Endothelial cell of umbilical vein (primary cell): ENCODE measurements around the gene HDAC4. TPM values are rescaled to one million over a fixed set of nuclear protein-coding genes. Genes with fewer than 3 reads are reported as not detected.

Experiments
- BruUV-seq: library from RNA; stranded (reverse); fragments of 400-500 nt; replicated peaks from 2 replicates; lab custom pipeline; 2021; lab: Mats Ljungman, UMichigan
- CTCF ChIA-PET: fragments of 300-600, 350-600 bp; sonication (Branson Sonifier 250); formaldehyde crosslinking; loops from one replicate; lab custom pipeline; 2021; ENCODE audit warnings: antibody characterized with exemption, inconsistent platforms; lab: Charles Lee
- POLR2A ChIA-PET: fragments of 300-600, 350-600 bp; sonication (Branson Sonifier 250); formaldehyde crosslinking; loops from one replicate; lab custom pipeline; 2021; ENCODE audit warnings: antibody characterized with exemption, inconsistent platforms; lab: Charles Lee
- DNase-seq: peaks from one replicate; pipeline ENCODE4 v3.0.0-alpha.2; 2011; ENCODE audit warnings: low read depth, low spot score
- FAIRE-seq: peaks from 2 replicates; lab custom pipeline; 2011; peaks lifted over from hg19 to GRCh38; lab: Jason Lieb, UNC
- H2AFZ ChIP-seq: 2 replicates; pipeline ENCODE4 v1.6.0; 2012; ENCODE audit warnings: low read depth, low read length, control low read depth, inconsistent platforms
- H3K27ac ChIP-seq: 2 replicates; pipeline ENCODE4 v1.5.1; 2011; ENCODE audit warnings: low read depth, mild to moderate bottlenecking, control low read depth, low read length, moderate library complexity; ENCODE audit not compliant: insufficient read depth
- H3K27me3 ChIP-seq, 2 experiments: 2 replicates each; pipeline versions ENCODE4 v1.6.0 to v1.6.1; 2011; ENCODE audit warnings: low read length in 2 of 2, mixed read lengths in 1 of 2; ENCODE audit not compliant: control insufficient read depth in 2 of 2, insufficient read depth in 2 of 2
- H3K36me3 ChIP-seq, 2 experiments: 2 replicates in 1 of 2; 3 replicates in 1 of 2; pipeline ENCODE4 v1.5.1; 2011; ENCODE audit warnings: low read length in 2 of 2, mild to moderate bottlenecking in 1 of 2, moderate library complexity in 1 of 2; ENCODE audit not compliant: control insufficient read depth in 2 of 2, insufficient read depth in 2 of 2; ENCODE audit errors: extremely low read depth in 1 of 2
- H3K4me1 ChIP-seq: 3 replicates; pipeline ENCODE4 v1.5.1; 2011; ENCODE audit warnings: mild to moderate bottlenecking, low read length; ENCODE audit not compliant: control insufficient read depth, insufficient read depth; ENCODE audit errors: extremely low read depth
- H3K4me2 ChIP-seq: 2 replicates; pipeline ENCODE4 v1.6.1; 2011; ENCODE audit warnings: low read length, control low read depth, mixed read lengths; ENCODE audit not compliant: insufficient read depth
- H3K4me3 ChIP-seq, 3 experiments: fragments of 200-600 bp in 1 of 3; sonication (generic), shearing (Covaris generic) in 1 of 3; replicated peaks in 1 of 3; 2 replicates each; pipeline ENCODE4 v1.5.1; 2011 to 2016; ENCODE audit warnings: control low read depth in 3 of 3, low read length in 3 of 3, mild to moderate bottlenecking in 2 of 3, inconsistent platforms in 1 of 3, low read depth in 1 of 3, moderate library complexity in 1 of 3; ENCODE audit not compliant: insufficient read depth in 1 of 3
- H3K79me2 ChIP-seq: 2 replicates; pipeline ENCODE4 v1.6.0; 2012; ENCODE audit warnings: low read length, inconsistent platforms; ENCODE audit not compliant: control insufficient read depth, insufficient read depth
- H3K9ac ChIP-seq: replicated peaks from 2 replicates; pipeline ENCODE3; 2011; ENCODE audit warnings: low read length, control low read depth; ENCODE audit not compliant: insufficient read depth; ENCODE audit errors: extremely low read depth
- H3K9me1 ChIP-seq: replicated peaks from 3 replicates; pipeline ENCODE4 v1.6.0; 2011; ENCODE audit warnings: mild to moderate bottlenecking, low read length; ENCODE audit not compliant: control insufficient read depth, insufficient read depth; ENCODE audit errors: extremely low read depth
- H3K9me3 ChIP-seq: replicated peaks from 2 replicates; pipeline ENCODE4 v1.5.1; 2012; ENCODE audit warnings: low read length, inconsistent platforms; ENCODE audit not compliant: control insufficient read depth, insufficient read depth
- H4K20me1 ChIP-seq: replicated peaks from 2 replicates; pipeline ENCODE3; 2011; ENCODE audit warnings: mild to moderate bottlenecking, low read length; ENCODE audit not compliant: control insufficient read depth, insufficient read depth; ENCODE audit errors: extremely low read depth
- CTCF ChIP-seq, 2 donors: IDR thresholded peaks; 1 replicate in 1 of 2; 2 replicates in 1 of 2; pipeline ENCODE4 v1.5.1; 2011; ENCODE audit warnings: low read length in 2 of 2, mild to moderate bottlenecking in 2 of 2, moderate library complexity in 2 of 2, control low read depth in 1 of 2, inconsistent platforms in 1 of 2, low read depth in 1 of 2; ENCODE audit not compliant: insufficient read depth in 1 of 2; ENCODE audit errors: extremely low read depth in 1 of 2
- EZH2 ChIP-seq: IDR thresholded peaks from 2 replicates; pipeline ENCODE4 v1.6.1; 2012; ENCODE audit warnings: borderline replicate concordance, low read depth, mild to moderate bottlenecking, moderate library complexity, low read length, inconsistent platforms; ENCODE audit not compliant: severe bottlenecking
- FOS ChIP-seq: IDR thresholded peaks from 2 replicates; pipeline ENCODE4 v1.6.1; 2011; ENCODE audit warnings: mild to moderate bottlenecking, low read length, moderate library complexity, borderline replicate concordance; ENCODE audit not compliant: insufficient read depth
- GATA2 ChIP-seq: IDR thresholded peaks from 2 replicates; pipeline ENCODE4 v1.7.0; 2011; ENCODE audit warnings: low read depth, mild to moderate bottlenecking, moderate library complexity, mixed read lengths, low read length; ENCODE audit not compliant: insufficient read length, insufficient read depth
- MAX ChIP-seq: IDR thresholded peaks from 2 replicates; pipeline ENCODE4 v1.6.1; 2011; ENCODE audit not compliant: insufficient read depth, insufficient read length
- MYC ChIP-seq: IDR thresholded peaks from one replicate; pipeline ENCODE4 v1.6.1; 2011; ENCODE audit warnings: mild to moderate bottlenecking, low read depth, low read length
- dilution Hi-C: fragments of 300-500 bp; cut with MboI; formaldehyde crosslinking; loops from one replicate; pipeline ENCODE4 v1.15.0; 2019; ENCODE audit warnings: low sequenced_read_pairs; ENCODE audit not compliant: extremely low pct_ligation_motif_present
- intact Hi-C: fragments of 100-400 bp; cut with micrococcal nuclease; formaldehyde crosslinking; loops from one replicate; pipeline ENCODE4 v1.10.0; 2022
- polyA plus RNA-seq, 4 experiments: library from polyadenylated mRNA; depleted of rRNA in 3 of 4; stranded (reverse) in 3 of 4; unstranded in 1 of 4; fragments of >200 nt; gene quantifications; 2 replicates each; pipeline versions ENCODE4 v1.2.1 to v1.2.3, GENCODE V29; 2011 to 2012; ENCODE audit warnings: missing spikeins in 1 of 4
- total RNA-seq: library from RNA; stranded (reverse); gene quantifications from 2 replicates; pipeline ENCODE4 v1.2.3, GENCODE V29; 2021

Gene HDAC4
- total and polyA plus RNA-seq, 2 donors (not counting 3 experiments of a cell fraction or from before 2014, with no cell fraction given), result 13.4 to 33.0 TPM

- BruUV-seq, result no TSS peak
- TF ChIP-seq MYC (no peak), FOS (no peak), EZH2 (no peak), GATA2 (no peak), MAX (no peak), CTCF (IDR thresholded peaks at IDR 0.05; ENCODE audit: extremely low read depth in 1 of 2, insufficient read depth in 1 of 2, low read depth in 1 of 2, low read length in 2 of 2) (no peak)
- no peak for FAIRE-seq
- no peaks in the 10 kb centered on the region for H3K79me2 ChIP-seq
- no peaks in the 10 kb centered on the region for H3K9me1 ChIP-seq
- dilution Hi-C loops, result no loop called here
- H3K27ac ChIP-seq, result no peak overlapping the region
- intact Hi-C loops, result loop anchor here (10.0 kb wide), 1 partner anchor 375 kb away; the partner anchor contains the start of gene HDAC4
- peaks cover 0 to 3% of the 10 kb centered on the region in 2 experiments for H3K27me3 ChIP-seq
- H3K4me2 ChIP-seq, result no peak overlapping the region
- no peaks in the 10 kb centered on the region for H4K20me1 ChIP-seq
- no peak overlapping the region for H3K4me3 ChIP-seq
- H3K4me1 ChIP-seq, result no peaks in the 10 kb centered on the region
- no peaks in the 10 kb centered on the region for H3K36me3 ChIP-seq
- no peaks in the 10 kb centered on the region for H3K9me3 ChIP-seq
- H3K9ac ChIP-seq, result no peak overlapping the region
- CTCF ChIA-PET, result interaction anchor here (2.7 kb wide), 1 partner anchor 77 kb away, joined by 9 read pairs; no protein-coding TSS in a partner anchor
- DNase-seq, result no peak
- POLR2A ChIA-PET, result no interaction called here
- no peak overlapping the region for H2AFZ ChIP-seq
These were observed 370.9 kb downstream of the HDAC4 start for GRCh38 chr2:239029958-239030357.
